ENCODE measurements around the gene SYT1.

SYT1 gene

GRCh38 chr12:79227646-79228045 lies 363.1 kb downstream of the SYT1 start:
- Histone ChIP-seq H3K27ac (ENCODE audit: insufficient read depth, low read depth, low read length, poor library complexity, severe bottlenecking) (no peak overlapping the region), H3K4me1 (ENCODE audit: control insufficient read depth, insufficient read depth, low read length) (no peaks in the 10 kb centered on the region), H3K4me3 (ENCODE audit: insufficient read depth, low read depth, low read length) (no peak overlapping the region), H3K9me3 (ENCODE audit: control insufficient read depth, low read length) (no peaks in the 10 kb centered on the region), H3K36me3 (ENCODE audit: control insufficient read depth, insufficient read depth, low read length) (no peaks in the 10 kb centered on the region), H3K27me3 (ENCODE audit: control insufficient read depth, insufficient read depth, low read length, poor library complexity, severe bottlenecking) (no peaks in the 10 kb centered on the region)
- WGBS, 2 experiments = 94 to 98% methylated on average over 2 to 3 of the region's 3 CpGs

GRCh38 chr12:79233341-79233781 lies 368.8 kb downstream of the SYT1 start:
- no peak overlapping the region for H3K4me3 ChIP-seq (ENCODE audit: insufficient read depth, low read depth, low read length)
- no peaks in the 10 kb centered on the region for H3K27me3 ChIP-seq (ENCODE audit: control insufficient read depth, insufficient read depth, low read length, poor library complexity, severe bottlenecking)
- no peak overlapping the region for H3K27ac ChIP-seq (ENCODE audit: insufficient read depth, low read depth, low read length, poor library complexity, severe bottlenecking)
- no peaks in the 10 kb centered on the region for H3K4me1 ChIP-seq (ENCODE audit: control insufficient read depth, insufficient read depth, low read length)
- 94 to 99% methylated on average over 7 of the region's 7 CpGs for WGBS, 2 experiments
- no peaks in the 10 kb centered on the region for H3K36me3 ChIP-seq (ENCODE audit: control insufficient read depth, insufficient read depth, low read length)
- H3K9me3 ChIP-seq (ENCODE audit: control insufficient read depth, low read length) = no peaks in the 10 kb centered on the region

GRCh38 chr12:79236920-79237319 lies 372.3 kb downstream of the SYT1 start:
- no peak overlapping the region for H3K4me3 ChIP-seq (ENCODE audit: insufficient read depth, low read depth, low read length)
- H3K27me3 ChIP-seq (ENCODE audit: control insufficient read depth, insufficient read depth, low read length, poor library complexity, severe bottlenecking) = no peaks in the 10 kb centered on the region
- 92 to 98% methylated on average over 4 of the region's 4 CpGs for WGBS, 2 experiments
- H3K4me1 ChIP-seq (ENCODE audit: control insufficient read depth, insufficient read depth, low read length) = no peaks in the 10 kb centered on the region
- H3K27ac ChIP-seq (ENCODE audit: insufficient read depth, low read depth, low read length, poor library complexity, severe bottlenecking) = no peak overlapping the region
- no peaks in the 10 kb centered on the region for H3K36me3 ChIP-seq (ENCODE audit: control insufficient read depth, insufficient read depth, low read length)
- H3K9me3 ChIP-seq (ENCODE audit: control insufficient read depth, low read length) = no peaks in the 10 kb centered on the region

- no peak overlapping the region for H3K27ac ChIP-seq (ENCODE audit: insufficient read depth, low read depth, low read length, poor library complexity, severe bottlenecking)
- WGBS, 2 experiments = 92 to 97% methylated on average over 2 to 3 of the region's 3 CpGs
- H3K9me3 ChIP-seq (ENCODE audit: control insufficient read depth, low read length) = no peaks in the 10 kb centered on the region
- no peaks in the 10 kb centered on the region for H3K4me1 ChIP-seq (ENCODE audit: control insufficient read depth, insufficient read depth, low read length)
- H3K4me3 ChIP-seq (ENCODE audit: insufficient read depth, low read depth, low read length) = no peak overlapping the region
- no peaks in the 10 kb centered on the region for H3K27me3 ChIP-seq (ENCODE audit: control insufficient read depth, insufficient read depth, low read length, poor library complexity, severe bottlenecking)
- no peaks in the 10 kb centered on the region for H3K36me3 ChIP-seq (ENCODE audit: control insufficient read depth, insufficient read depth, low read length)
These were observed 373.7 kb downstream of the SYT1 start for GRCh38 chr12:79238246-79238645.

GRCh38 chr12:79247494-79247893 lies 382.9 kb downstream of the SYT1 start:
- WGBS, 2 experiments = 69 to 72% methylated on average over 2 of the region's 2 CpGs
- H3K9me3 ChIP-seq (ENCODE audit: control insufficient read depth, low read length) = no peaks in the 10 kb centered on the region

GRCh38 chr12:79250186-79250585 lies 385.6 kb downstream of the SYT1 start:
- Histone ChIP-seq H3K4me1 (ENCODE audit: control insufficient read depth, insufficient read depth, low read length) (no peaks in the 10 kb centered on the region), H3K27me3 (ENCODE audit: control insufficient read depth, insufficient read depth, low read length, poor library complexity, severe bottlenecking) (no peaks in the 10 kb centered on the region), H3K9me3 (ENCODE audit: control insufficient read depth, low read length) (no peaks in the 10 kb centered on the region), H3K4me3 (ENCODE audit: insufficient read depth, low read depth, low read length) (no peak overlapping the region), H3K36me3 (ENCODE audit: control insufficient read depth, insufficient read depth, low read length) (no peaks in the 10 kb centered on the region), H3K27ac (ENCODE audit: insufficient read depth, low read depth, low read length, poor library complexity, severe bottlenecking) (no peak overlapping the region)
- WGBS, 2 experiments = 91 to 97% methylated on average over 3 to 4 of the region's 4 CpGs

More at GRCh38 chr12:79247494-79247893, 382.9 kb downstream of the SYT1 start:
- H3K27ac ChIP-seq (ENCODE audit: insufficient read depth, low read depth, low read length, poor library complexity, severe bottlenecking) = no peak overlapping the region
- no peaks in the 10 kb centered on the region for H3K36me3 ChIP-seq (ENCODE audit: control insufficient read depth, insufficient read depth, low read length)
- H3K4me1 ChIP-seq (ENCODE audit: control insufficient read depth, insufficient read depth, low read length) = no peaks in the 10 kb centered on the region
- H3K27me3 ChIP-seq (ENCODE audit: control insufficient read depth, insufficient read depth, low read length, poor library complexity, severe bottlenecking) = no peaks in the 10 kb centered on the region
- H3K4me3 ChIP-seq (ENCODE audit: insufficient read depth, low read depth, low read length) = no peak overlapping the region

GRCh38 chr12:79250960-79251755 lies 386.6 kb downstream of the SYT1 start:
- no peaks in the 10 kb centered on the region for H3K4me1 ChIP-seq (ENCODE audit: control insufficient read depth, insufficient read depth, low read length)
- H3K9me3 ChIP-seq (ENCODE audit: control insufficient read depth, low read length) = no peaks in the 10 kb centered on the region
- H3K27me3 ChIP-seq (ENCODE audit: control insufficient read depth, insufficient read depth, low read length, poor library complexity, severe bottlenecking) = no peaks in the 10 kb centered on the region
- WGBS, 2 experiments = 94 to 100% methylated on average over 1 to 2 of the region's 2 CpGs
- no peaks in the 10 kb centered on the region for H3K36me3 ChIP-seq (ENCODE audit: control insufficient read depth, insufficient read depth, low read length)
- no peak overlapping the region for H3K27ac ChIP-seq (ENCODE audit: insufficient read depth, low read depth, low read length, poor library complexity, severe bottlenecking)
- no peak overlapping the region for H3K4me3 ChIP-seq (ENCODE audit: insufficient read depth, low read depth, low read length)

- 95 to 98% methylated on average over 4 of the region's 4 CpGs for WGBS, 2 experiments
- no peaks in the 10 kb centered on the region for H3K9me3 ChIP-seq (ENCODE audit: control insufficient read depth, low read length)
- no peaks in the 10 kb centered on the region for H3K36me3 ChIP-seq (ENCODE audit: control insufficient read depth, insufficient read depth, low read length)
- no peak overlapping the region for H3K4me3 ChIP-seq (ENCODE audit: insufficient read depth, low read depth, low read length)
- no peaks in the 10 kb centered on the region for H3K27me3 ChIP-seq (ENCODE audit: control insufficient read depth, insufficient read depth, low read length, poor library complexity, severe bottlenecking)
- no peaks in the 10 kb centered on the region for H3K4me1 ChIP-seq (ENCODE audit: control insufficient read depth, insufficient read depth, low read length)
- H3K27ac ChIP-seq (ENCODE audit: insufficient read depth, low read depth, low read length, poor library complexity, severe bottlenecking) = no peak overlapping the region
These were observed 387.9 kb downstream of the SYT1 start for GRCh38 chr12:79252358-79253075.

- no peaks in the 10 kb centered on the region for H3K27me3 ChIP-seq (ENCODE audit: control insufficient read depth, insufficient read depth, low read length, poor library complexity, severe bottlenecking)
- WGBS, 2 experiments = 84 to 93% methylated on average over 1 to 2 of the region's 2 CpGs
- no peak overlapping the region for H3K27ac ChIP-seq (ENCODE audit: insufficient read depth, low read depth, low read length, poor library complexity, severe bottlenecking)
- no peaks in the 10 kb centered on the region for H3K9me3 ChIP-seq (ENCODE audit: control insufficient read depth, low read length)
- H3K36me3 ChIP-seq (ENCODE audit: control insufficient read depth, insufficient read depth, low read length) = no peaks in the 10 kb centered on the region
- no peak overlapping the region for H3K4me3 ChIP-seq (ENCODE audit: insufficient read depth, low read depth, low read length)
- H3K4me1 ChIP-seq (ENCODE audit: control insufficient read depth, insufficient read depth, low read length) = no peaks in the 10 kb centered on the region
These were observed 390.7 kb downstream of the SYT1 start for GRCh38 chr12:79255288-79255687.

GRCh38 chr12:79260923-79261322 lies 396.3 kb downstream of the SYT1 start:
- Histone ChIP-seq H3K9me3 (ENCODE audit: control insufficient read depth, low read length) (no peaks in the 10 kb centered on the region), H3K27me3 (ENCODE audit: control insufficient read depth, insufficient read depth, low read length, poor library complexity, severe bottlenecking) (no peaks in the 10 kb centered on the region), H3K36me3 (ENCODE audit: control insufficient read depth, insufficient read depth, low read length) (no peaks in the 10 kb centered on the region), H3K4me3 (ENCODE audit: insufficient read depth, low read depth, low read length) (no peak overlapping the region), H3K27ac (ENCODE audit: insufficient read depth, low read depth, low read length, poor library complexity, severe bottlenecking) (no peak overlapping the region), H3K4me1 (ENCODE audit: control insufficient read depth, insufficient read depth, low read length) (no peaks in the 10 kb centered on the region)
- WGBS, 2 experiments = 91 to 92% methylated on average over 2 of the region's 2 CpGs

Measured in ectodermal cell (in vitro differentiated cells).